Superior temporal gyrus (tissue), 1 donor: ENCODE data around the gene GTF2IRD1.
"Not testable (repeated sequence)": the region's sequence is repeated elsewhere in the genome, so short reads cannot be mapped to it uniquely, and the experiment has no call there.

Source experiments
- DNase-seq: peaks from one replicate; pipeline ENCODE4 v3.0.0-alpha.2; 2016; ENCODE audit errors: extremely low spot score

Gene GTF2IRD1

GRCh38 chr7:74516214-74516613, 62.5 kb downstream of the GTF2IRD1 start:
- DNase-seq: no peak

GRCh38 chr7:74518041-74518440, 64.3 kb downstream of the GTF2IRD1 start:
- no peak for DNase-seq

- DNase-seq: no peak
These were observed 64.9 kb downstream of the GTF2IRD1 start for GRCh38 chr7:74518654-74519053.

GRCh38 chr7:74519395-74519794, 65.7 kb downstream of the GTF2IRD1 start:
- DNase-seq: no peak

- no peak for DNase-seq
These were observed 68.1 kb downstream of the GTF2IRD1 start for GRCh38 chr7:74521855-74522254.

- DNase-seq: no peak
These were observed 68.7 kb downstream of the GTF2IRD1 start for GRCh38 chr7:74522281-74522905.

GRCh38 chr7:74523015-74523414, 69.3 kb downstream of the GTF2IRD1 start:
- no peak for DNase-seq

- no peak for DNase-seq
These were observed 71.4 kb downstream of the GTF2IRD1 start for GRCh38 chr7:74525140-74525539.

- DNase-seq: no peak
These were observed 72.2 kb downstream of the GTF2IRD1 start for GRCh38 chr7:74525881-74526280.

- no peak for DNase-seq
These were observed 73.1 kb downstream of the GTF2IRD1 start for GRCh38 chr7:74526780-74527179.

GRCh38 chr7:74527842-74528241, 74.1 kb downstream of the GTF2IRD1 start:
- DNase-seq: no peak

- not testable (repeated sequence) for DNase-seq
These were observed 75.1 kb downstream of the GTF2IRD1 start for GRCh38 chr7:74528773-74529172.

- DNase-seq: no peak
These were observed 82.2 kb downstream of the GTF2IRD1 start for GRCh38 chr7:74535951-74536356.

GRCh38 chr7:74541937-74542336, 88.2 kb downstream of the GTF2IRD1 start:
- DNase-seq: not testable (repeated sequence)

GRCh38 chr7:74542558-74543117, 88.9 kb downstream of the GTF2IRD1 start:
- peak; percentile 43 for DNase-seq

GRCh38 chr7:74544706-74545469, 91.2 kb downstream of the GTF2IRD1 start:
- no peak for DNase-seq

- DNase-seq: no peak
These were observed 92.2 kb downstream of the GTF2IRD1 start for GRCh38 chr7:74545921-74546320.

GRCh38 chr7:74553596-74554012, 99.9 kb downstream of the GTF2IRD1 start:
- DNase-seq: not testable (repeated sequence)

GRCh38 chr7:74554178-74554577, 100.5 kb downstream of the GTF2IRD1 start:
- no peak for DNase-seq

GRCh38 chr7:74560086-74560719, 106.5 kb downstream of the GTF2IRD1 start:
- no peak for DNase-seq

GRCh38 chr7:74561898-74562613, 108.3 kb downstream of the GTF2IRD1 start:
- no peak for DNase-seq

- DNase-seq: not testable (repeated sequence)
These were observed 109.9 kb downstream of the GTF2IRD1 start for GRCh38 chr7:74563639-74564038.
